HG03280 (cell line): Measurements from ENCODE around the gene CSNK1D.
"Not testable (repeated sequence)": the region's sequence is repeated elsewhere in the genome, so short reads cannot be mapped to it uniquely, and the experiment has no call there.

Experiments used
- ATAC-seq: cut with Tn5 transposase; IDR thresholded peaks from one replicate; pipeline ENCODE4 v1.9.1; 2021; ENCODE audit warnings: mild to moderate bottlenecking, moderate library complexity; ENCODE audit not compliant: unreplicated experiment

CSNK1D gene

GRCh38 chr17:82275326-82275725 lies 1.8 kb upstream of the CSNK1D start:
- no peak for ATAC-seq

GRCh38 chr17:82274134-82275020 lies 877 bp upstream of the CSNK1D start:
- no peak for ATAC-seq

DNA sequence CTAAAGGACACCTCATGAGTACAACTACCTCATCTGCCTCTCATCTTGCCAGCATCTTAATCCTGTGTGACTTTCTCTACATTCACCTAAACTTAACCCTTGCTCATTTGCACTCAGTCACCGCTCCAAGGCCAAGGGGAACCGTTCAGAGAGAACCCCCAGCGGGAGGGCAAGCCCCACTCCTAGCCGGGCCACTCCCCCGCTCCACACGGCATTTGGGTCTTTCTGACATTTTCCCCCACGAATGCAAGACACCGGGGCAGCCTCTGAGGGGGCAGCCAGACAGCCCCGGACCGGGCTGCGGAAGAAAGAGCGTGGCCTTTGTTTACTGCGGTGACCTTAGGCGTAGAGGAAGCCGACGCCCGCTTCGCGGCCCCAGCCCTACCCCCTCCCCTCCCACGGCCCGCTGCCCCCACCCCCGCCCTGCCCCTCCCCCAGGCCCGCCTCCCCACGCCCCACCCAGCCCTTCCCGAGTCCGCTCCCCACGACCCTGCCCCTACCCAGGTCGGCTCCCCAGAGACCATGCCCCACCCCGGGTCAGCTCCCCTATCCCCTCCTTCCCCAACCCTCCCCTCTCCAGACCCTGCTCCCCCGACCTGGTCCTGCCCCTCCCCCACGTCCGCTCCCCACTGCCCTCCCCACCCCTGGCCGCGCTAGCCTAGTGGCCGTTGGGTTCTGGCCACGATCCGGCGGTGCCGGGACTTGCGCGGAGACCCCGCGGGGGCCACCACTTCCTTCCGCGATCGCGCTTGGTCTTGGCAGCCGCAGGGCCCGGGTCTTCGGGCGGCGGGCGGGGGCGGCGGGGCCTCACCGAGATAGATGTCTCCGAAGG lies 789 bp downstream of the CSNK1D start:
- ATAC-seq, result peak; percentile 4

DNA sequence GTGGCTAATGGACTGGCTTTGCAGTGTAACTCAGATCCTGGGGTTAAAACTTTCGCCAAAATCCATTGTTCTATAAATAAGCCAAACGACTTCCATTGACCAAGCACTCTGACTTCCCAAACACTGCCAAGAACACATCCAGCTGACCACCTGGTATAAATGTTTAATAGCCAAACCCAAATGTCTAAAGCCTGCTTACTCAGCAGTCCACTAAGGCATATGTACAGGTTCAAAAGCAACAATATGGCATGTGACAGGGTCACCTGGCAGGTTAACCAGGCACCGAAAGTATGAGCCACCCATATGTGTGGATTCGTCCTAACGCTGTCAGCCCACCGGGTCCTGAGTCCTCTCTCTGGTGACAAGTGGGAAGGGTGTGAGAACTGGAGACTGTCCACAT lies 2.1 kb downstream of the CSNK1D start:
- ATAC-seq, result no peak

DNA sequence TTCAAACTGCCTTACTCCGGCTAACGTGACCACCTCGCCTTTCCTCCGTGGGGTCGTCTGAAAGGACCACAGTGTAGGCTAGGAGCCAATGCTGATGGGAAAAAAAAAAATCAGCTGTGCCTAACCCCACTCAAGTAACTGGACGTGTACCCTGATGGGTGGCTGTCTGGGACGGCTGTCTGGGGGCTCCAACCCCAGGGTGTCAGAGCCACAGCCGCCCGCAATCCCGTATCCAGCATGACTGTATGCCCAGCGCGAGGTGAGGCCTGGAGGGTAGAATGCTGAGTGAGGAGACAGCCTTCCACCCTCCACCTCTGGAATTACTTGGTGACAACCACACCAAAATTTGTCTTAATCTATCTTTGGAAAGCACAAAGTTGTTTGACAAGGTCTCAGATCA lies 2.8 kb downstream of the CSNK1D start:
- ATAC-seq, result no peak

- no peak for ATAC-seq
These were observed 3.5 kb downstream of the CSNK1D start for GRCh38 chr17:82269882-82270500.

- no peak for ATAC-seq
These were observed 4.2 kb downstream of the CSNK1D start for GRCh38 chr17:82269138-82269881.

- ATAC-seq, result no peak
These were observed 5.7 kb downstream of the CSNK1D start for GRCh38 chr17:82267575-82268379.

GRCh38 chr17:82266142-82266541 lies 7.4 kb downstream of the CSNK1D start:
- no peak for ATAC-seq

DNA sequence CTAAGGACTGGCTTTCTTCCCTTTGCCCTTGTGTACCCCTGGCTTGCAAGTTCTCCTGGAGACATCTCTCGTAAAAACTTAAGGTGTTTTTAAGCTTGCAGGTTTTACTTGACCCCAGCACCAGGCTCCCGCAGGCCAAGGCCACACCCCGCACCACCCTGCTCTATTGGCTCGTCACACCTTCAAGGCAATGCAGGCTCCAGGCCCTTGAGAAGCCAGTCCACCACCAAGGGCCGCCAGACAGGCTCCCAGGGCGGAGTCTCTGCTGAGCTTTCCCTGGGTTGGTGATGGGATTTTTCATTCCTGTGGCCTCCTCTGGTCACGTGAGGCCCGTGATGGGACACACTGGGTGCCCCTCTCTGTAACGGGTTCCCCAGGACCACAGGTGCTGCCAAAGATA lies 9.9 kb downstream of the CSNK1D start:
- no peak for ATAC-seq

- ATAC-seq, result no peak
These were observed 11.2 kb downstream of the CSNK1D start for GRCh38 chr17:82262344-82262743.

DNA sequence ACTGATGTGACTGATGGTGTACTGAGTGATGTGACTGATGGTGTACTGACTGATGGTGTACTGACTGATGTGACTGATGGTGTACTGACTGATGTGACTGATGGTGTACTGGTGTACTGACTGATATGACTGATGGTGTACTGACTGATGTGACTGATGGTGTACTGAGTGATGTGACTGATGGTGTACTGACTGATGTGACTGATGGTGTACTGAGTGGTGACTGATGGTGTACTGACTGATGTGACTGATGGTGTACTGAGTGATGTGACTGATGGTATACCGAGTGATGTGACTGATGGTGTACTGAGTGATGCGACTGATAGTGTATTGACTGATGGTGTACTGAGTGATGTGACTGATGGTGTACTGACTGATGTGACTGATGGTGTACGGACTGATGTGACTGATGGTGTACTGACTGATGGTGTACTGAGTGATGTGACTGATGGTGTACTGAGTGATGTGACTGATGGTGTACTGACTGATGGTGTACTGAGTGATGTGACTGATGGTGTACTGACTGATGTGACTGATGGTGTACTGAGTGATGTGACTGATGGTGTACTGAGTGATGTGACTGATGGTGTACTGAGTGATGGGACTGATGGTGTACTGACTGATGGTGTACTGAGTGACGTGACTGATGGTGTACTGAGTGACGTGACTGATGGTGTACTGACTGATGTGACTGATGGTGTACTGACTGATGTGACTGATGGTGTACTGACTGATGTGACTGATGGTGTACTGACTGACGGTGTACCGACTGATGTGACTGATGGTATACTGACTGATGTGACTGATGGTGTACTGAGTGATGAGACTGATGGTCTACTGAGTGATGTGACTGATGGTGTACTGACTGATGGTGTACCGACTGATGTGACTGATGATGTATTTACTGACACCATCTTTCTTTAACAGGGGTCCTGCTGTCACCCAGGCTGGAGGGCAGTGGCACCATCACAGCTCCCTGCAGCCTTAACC lies 13.2 kb downstream of the CSNK1D start:
- not testable (repeated sequence) for ATAC-seq

DNA sequence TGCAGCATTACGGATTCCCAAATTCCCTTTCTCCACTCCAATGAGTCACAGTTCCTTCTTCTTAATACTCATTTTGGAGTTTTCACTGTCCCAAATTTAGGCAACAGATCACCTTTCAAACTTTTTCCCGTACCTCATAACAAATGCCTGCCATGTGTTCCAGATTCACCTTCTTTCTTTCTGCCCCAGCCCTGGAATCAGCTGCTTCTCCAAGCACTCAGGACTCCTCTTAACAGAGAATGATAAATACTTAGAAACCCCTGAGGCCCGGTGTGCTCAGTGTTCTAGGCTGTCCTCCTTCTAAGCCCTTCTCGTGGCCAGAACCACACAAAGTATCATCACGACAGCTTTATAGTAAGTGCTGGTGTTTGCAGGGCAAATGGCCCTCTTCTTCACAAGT lies 14.9 kb downstream of the CSNK1D start:
- no peak for ATAC-seq

DNA sequence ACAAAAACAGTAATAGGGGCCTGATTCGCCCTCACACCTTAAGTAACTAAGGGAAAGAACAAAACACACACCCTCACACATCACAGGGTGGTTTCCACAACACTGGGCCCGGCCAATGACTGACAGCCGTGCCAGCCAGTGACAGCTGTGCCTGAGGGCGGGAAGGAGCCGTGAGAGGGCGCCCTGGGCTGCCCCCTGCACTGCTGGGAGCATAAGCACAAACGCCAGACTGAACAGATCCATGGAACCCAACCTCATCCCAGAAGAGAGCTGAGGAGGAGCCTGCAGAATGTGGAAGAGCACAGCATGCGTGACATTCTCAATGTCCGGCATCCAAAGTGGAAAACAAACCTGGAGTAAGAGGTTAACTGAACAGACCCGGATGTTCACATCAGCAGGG lies 16.0 kb downstream of the CSNK1D start:
- ATAC-seq, result no peak

GRCh38 chr17:82256242-82256885 lies 17.1 kb downstream of the CSNK1D start:
- no peak for ATAC-seq

DNA sequence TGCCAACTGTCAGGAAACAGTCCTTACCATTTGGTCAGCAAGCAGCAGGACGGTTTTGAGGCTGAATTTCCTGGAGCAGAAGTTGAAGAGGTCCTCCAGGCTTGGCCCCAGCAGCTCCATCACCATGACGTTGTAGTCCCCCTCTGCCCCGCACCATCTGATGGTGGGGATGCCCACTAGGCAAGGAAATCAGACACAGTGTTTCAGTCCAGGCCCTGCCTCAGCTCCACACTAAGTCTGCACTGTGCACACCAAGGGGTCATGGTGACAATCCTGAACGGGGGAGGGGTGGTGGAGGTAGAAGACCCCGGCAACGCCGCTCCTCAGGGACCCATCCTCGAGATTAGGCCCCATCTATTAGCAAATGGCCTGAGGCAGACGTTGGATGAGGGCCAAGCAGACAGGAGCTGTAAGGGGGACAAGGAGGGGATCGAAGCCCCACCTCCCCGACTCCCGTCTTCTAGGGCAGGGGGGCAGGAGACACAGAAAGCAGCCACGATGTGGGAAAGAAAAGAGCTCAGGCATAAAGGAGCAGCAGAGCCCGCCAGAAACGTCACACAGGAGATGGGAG lies 18.0 kb downstream of the CSNK1D start:
- no peak for ATAC-seq

GRCh38 chr17:82254746-82255145 lies 18.8 kb downstream of the CSNK1D start:
- ATAC-seq, result not testable (repeated sequence)

DNA sequence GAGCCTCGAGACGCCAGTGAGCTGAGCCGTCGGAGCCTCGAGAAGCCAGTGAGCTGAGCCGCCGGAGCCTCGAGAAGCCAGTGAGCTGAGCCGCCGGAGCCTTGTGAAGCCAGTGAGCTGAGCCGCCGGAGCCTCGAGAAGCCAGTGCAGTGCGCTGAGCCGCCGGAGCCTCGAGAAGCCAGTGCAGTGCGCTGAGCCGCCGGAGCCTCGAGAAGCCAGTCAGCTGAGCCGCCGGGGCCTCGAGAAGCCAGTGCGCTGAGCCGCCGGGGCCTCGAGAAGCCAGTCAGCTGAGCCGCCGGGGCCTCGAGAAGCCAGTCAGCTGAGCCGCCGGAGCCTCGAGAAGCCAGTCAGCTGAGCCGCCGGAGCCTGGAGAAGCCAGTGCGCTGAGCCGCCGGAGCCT lies 19.4 kb downstream of the CSNK1D start:
- not testable (repeated sequence) for ATAC-seq
